Tibial nerve (tissue), 4 donors: ENCODE data around the gene CYP1A1. TPM values are rescaled to one million over a fixed set of nuclear protein-coding genes. Genes with fewer than 3 reads are reported as not detected.

Source experiments
- DNase-seq, 2 donors: peaks; one replicate each; pipeline ENCODE4 v3.0.0-alpha.2; 2019; ENCODE audit warnings: low spot score in 2 of 2
- H3K27ac ChIP-seq, 4 donors: fragments of 200-600 bp; sonication (generic) in 3 of 4; one replicate each; pipeline ENCODE4 v1.5.1; 2017 to 2019; ENCODE audit warnings: mild to moderate bottlenecking in 1 of 4
- H3K27me3 ChIP-seq, 2 donors: fragments of 200-600 bp; sonication (generic) in 1 of 2; one replicate each; pipeline versions ENCODE4 v1.5.1 to v1.6.0; 2017 to 2019
- H3K36me3 ChIP-seq, 3 donors: fragments of 200-600 bp; sonication (generic); one replicate each; pipeline ENCODE4 v1.5.1; 2018 to 2019
- H3K4me1 ChIP-seq, 4 donors: fragments of 200-600 bp; sonication (generic) in 3 of 4; one replicate each; pipeline ENCODE4 v1.5.1; 2017 to 2019
- H3K4me3 ChIP-seq, 4 donors: fragments of 200-600 bp; sonication (generic) in 3 of 4; one replicate each; pipeline ENCODE4 v1.5.1; 2017 to 2019; ENCODE audit warnings: mild to moderate bottlenecking in 1 of 4, moderate library complexity in 1 of 4
- H3K9me3 ChIP-seq, 4 donors: fragments of 200-600 bp; sonication (generic) in 3 of 4; one replicate each; pipeline ENCODE4 v1.5.1; 2017 to 2019
- CTCF ChIP-seq, 5 experiments: fragments of 200-600 bp in 3 of 5; fragments of 450-650 bp in 2 of 5; sonication (generic) in 3 of 5; IDR thresholded peaks; one replicate each; pipeline ENCODE4 v1.5.1; 2016 to 2019; ENCODE audit warnings: antibody characterized with exemption in 5 of 5, mild to moderate bottlenecking in 3 of 5, moderate library complexity in 2 of 5
- EP300 ChIP-seq, 2 donors: sonication (generic); formaldehyde crosslinking; IDR thresholded peaks; one replicate each; pipeline ENCODE4 v1.6.1; 2017; ENCODE audit warnings: antibody characterized with exemption in 2 of 2, mild to moderate bottlenecking in 1 of 2
- POLR2A ChIP-seq, 2 donors: fragments of 450-650 bp; IDR thresholded peaks; one replicate each; pipeline ENCODE4 v1.6.1; 2017; ENCODE audit warnings: antibody characterized with exemption in 2 of 2, mild to moderate bottlenecking in 2 of 2, moderate library complexity in 2 of 2
- whole genome bisulfite sequencing, 2 donors: methylation state at CpG; one replicate each; pipeline ENCODE4 v1.1.5; 2018; 5-methylcytosine and 5-hydroxymethylcytosine counted together
- total RNA-seq, 4 donors: library from RNA; depleted of rRNA; stranded (reverse); fragments of >200 nt; gene quantifications; one replicate each; pipeline ENCODE4 v1.1.0, GENCODE V29; 2016

The CYP1A1 gene
- total RNA-seq, 4 donors from 2014 or later: 0.44 to 5.1 (median 2.9) TPM

- WGBS, 2 donors: 1 to 2% methylated on average over 20 to 52 of the region's 86 CpGs
- no peak overlapping the region for H3K27ac ChIP-seq
- no peak for DNase-seq
Measured at GRCh38 chr15:74725845-74726773, 781 bp upstream of the CYP1A1 start.

GRCh38 chr15:74724570-74725224 lies 631 bp downstream of the CYP1A1 start:
- Histone ChIP-seq H3K27me3 (peaks cover 0 to 37% of the 10 kb centered on the region in 2 donors), H3K4me1 (peaks cover 0 to 19% (median 15%) of the 10 kb centered on the region in 4 donors), H3K27ac (no peak overlapping the region), H3K9me3 (no peaks in the 10 kb centered on the region), H3K36me3 (no peaks in the 10 kb centered on the region), H3K4me3 (no peak overlapping the region)
- DNase-seq: no peak
- TF ChIP-seq EP300 (IDR thresholded peaks at IDR 0.05) (no peak), POLR2A (IDR thresholded peaks at IDR 0.05) (no peak), CTCF (IDR thresholded peaks at IDR 0.05) (no peak)

More at GRCh38 chr15:74725845-74726773, 781 bp upstream of the CYP1A1 start:
- no peak for TF ChIP-seq POLR2A (IDR thresholded peaks at IDR 0.05)
- TF ChIP-seq EP300 (IDR thresholded peaks at IDR 0.05): no peak
- TF ChIP-seq CTCF (IDR thresholded peaks at IDR 0.05): no peak
- Histone ChIP-seq H3K4me1 (peaks cover 0 to 19% (median 15%) of the 10 kb centered on the region in 4 donors), H3K4me3 (peak overlapping the region; percentile 22 to 58 (median 52)), H3K27me3 (peaks cover 0 to 50% of the 10 kb centered on the region in 2 donors), H3K9me3 (no peaks in the 10 kb centered on the region), H3K36me3 (no peaks in the 10 kb centered on the region)

GRCh38 chr15:74723754-74724334 lies 1.5 kb downstream of the CYP1A1 start:
- no peak for TF ChIP-seq POLR2A (IDR thresholded peaks at IDR 0.05)
- TF ChIP-seq EP300 (IDR thresholded peaks at IDR 0.05): no peak
- no peak for TF ChIP-seq CTCF (IDR thresholded peaks at IDR 0.05)
- 58 to 70% methylated on average over 1 of the region's 1 CpG for WGBS, 2 donors
- Histone ChIP-seq H3K9me3 (no peaks in the 10 kb centered on the region), H3K27ac (no peak overlapping the region), H3K36me3 (no peaks in the 10 kb centered on the region), H3K27me3 (peaks cover 0 to 37% of the 10 kb centered on the region in 2 donors), H3K4me1 (peaks cover 0 to 19% (median 15%) of the 10 kb centered on the region in 4 donors), H3K4me3 (no peak overlapping the region)
- DNase-seq: no peak

GRCh38 chr15:74723187-74723586 lies 2.1 kb downstream of the CYP1A1 start:
- no peaks in the 10 kb centered on the region for H3K36me3 ChIP-seq
- no peak overlapping the region for H3K4me3 ChIP-seq
- no peak overlapping the region for H3K27ac ChIP-seq
- no peaks in the 10 kb centered on the region for H3K9me3 ChIP-seq
- no peak for DNase-seq
- no peak for TF ChIP-seq POLR2A (IDR thresholded peaks at IDR 0.05)
- no peak for TF ChIP-seq CTCF (IDR thresholded peaks at IDR 0.05)
- no peak for TF ChIP-seq EP300 (IDR thresholded peaks at IDR 0.05)
- 53 to 59% methylated on average over 1 of the region's 1 CpG for WGBS, 2 donors
- H3K27me3 ChIP-seq: peaks cover 0 to 34% of the 10 kb centered on the region in 2 donors
- peaks cover 0 to 19% (median 15%) of the 10 kb centered on the region in 4 donors for H3K4me1 ChIP-seq
